Ovary (tissue), 9 donors: ENCODE data around the gene KBTBD12. TPM values are rescaled to one million over a fixed set of nuclear protein-coding genes. Genes with fewer than 3 reads are reported as not detected.

Source experiments
- DNase-seq, 5 donors: peaks; one replicate each; pipeline ENCODE4 v3.0.0-alpha.2; 2019 to 2020
- H3K27ac ChIP-seq, 2 donors: fragments of 200-600 bp; one replicate each; pipeline versions ENCODE4 v1.5.1 to v1.8.0; 2019 to 2022
- H3K27me3 ChIP-seq: fragments of 200-600 bp; one replicate; pipeline ENCODE4 v1.8.0; 2022
- H3K36me3 ChIP-seq: fragments of 200-600 bp; sonication (generic); one replicate; pipeline ENCODE4 v1.5.1; 2019
- H3K4me1 ChIP-seq: one replicate; pipeline ENCODE4 v1.8.1; 2013; ENCODE audit warnings: mild to moderate bottlenecking, moderate library complexity; ENCODE audit not compliant: insufficient read depth
- H3K4me3 ChIP-seq: fragments of 200-600 bp; sonication (generic); one replicate; pipeline ENCODE4 v1.5.1; 2017
- H3K9me3 ChIP-seq, 2 donors: fragments of 200-600 bp in 1 of 2; sonication (generic) in 1 of 2; one replicate each; pipeline versions ENCODE4 v1.5.1 to v1.8.1; 2013 to 2019; ENCODE audit warnings: mild to moderate bottlenecking in 1 of 2, moderate library complexity in 1 of 2
- CTCF ChIP-seq, 3 donors: fragments of 450-650 bp in 2 of 3; fragments of 200-600 bp in 1 of 3; IDR thresholded peaks; one replicate each; pipeline versions ENCODE4 v1.5.1 to v1.8.0; 2016 to 2022; ENCODE audit warnings: antibody characterized with exemption in 3 of 3, mild to moderate bottlenecking in 1 of 3
- EP300 ChIP-seq: sonication (generic); formaldehyde crosslinking; IDR thresholded peaks from one replicate; pipeline ENCODE4 v1.6.1; 2017; ENCODE audit warnings: antibody characterized with exemption
- POLR2A ChIP-seq: fragments of 450-650 bp; IDR thresholded peaks from one replicate; pipeline ENCODE4 v1.6.1; 2017; ENCODE audit warnings: antibody characterized with exemption, mild to moderate bottlenecking, moderate library complexity
- WGBS, 3 donors: extraction: QIAGEN DNeasy Blood & Tissue Kit in 1 of 3; methylation state at CpG; one replicate each; pipeline versions ENCODE4 v1.1.5 to v1.1.7; 2013 to 2017; 5-methylcytosine and 5-hydroxymethylcytosine counted together
- intact Hi-C, 4 donors: fragments of 100-400 bp; cut with DNase I; formaldehyde crosslinking; loops; one replicate each; pipeline versions ENCODE4 v1.11.0 to v1.15.1; 2022 to 2023
- polyA plus RNA-seq, 2 donors: library from polyadenylated mRNA; stranded (reverse); fragments of 200-250 nt in 1 of 2; fragments of 350-450 nt in 1 of 2; fragmentation: Illumina TruSeq in 1 of 2; extraction: RNeasy Lipid Tissue Mini Kit (QIAGEN cat#74804) in 1 of 2; gene quantifications; one replicate each; pipeline ENCODE4 v1.2.3, GENCODE V29; 2013 to 2014
- total RNA-seq, 7 donors: library from RNA; depleted of rRNA in 2 of 7; stranded (reverse); fragments of >200 nt in 2 of 7; fragmentation: NEBNext Ultra II Directional in 3 of 7; extraction: Animal tissue kit (Norgen Biotek cat#: 25700) in 3 of 7; gene quantifications; one replicate each; pipeline versions ENCODE4 v1.1.0 to v1.2.4, GENCODE V29; 2016 to 2023
- donor health status: DM: no; HTN: no; CAD: no; lungs with moderate emphysema.
- donor health status: DM: no; HTN: no; CAD: no.
- donor health status: Bipolar disorder and iron deficiency.
- donor health status: DM: yes; HTN: yes; CAD: no.
- donor health status: DM: no; HTN: no; CAD: no.
- donor health status: DM: yes; HTN: yes; CAD: no.

Gene KBTBD12
- total and polyA plus RNA-seq, 9 donors, result 0.12 to 1.1 (median 0.42) TPM; not detected in 2

- 69 to 77% (median 76%) methylated on average over 6 of the region's 6 CpGs for WGBS, 3 donors
- Histone ChIP-seq H3K4me3 (no peak overlapping the region), H3K27ac (no peak overlapping the region), H3K27me3 (no peaks in the 10 kb centered on the region), H3K4me1 (no peaks in the 10 kb centered on the region), H3K36me3 (no peaks in the 10 kb centered on the region), H3K9me3 (no peaks in the 10 kb centered on the region)
- no peak for DNase-seq
- intact Hi-C loops, result no loop called here
- TF ChIP-seq CTCF (IDR thresholded peaks at IDR 0.05), result no peak
- no peak for TF ChIP-seq POLR2A
- TF ChIP-seq EP300, result no peak
Observed at GRCh38 chr3:127991681-127992080, 76.6 kb downstream of the KBTBD12 start.

- TF ChIP-seq EP300 (no peak), CTCF (IDR thresholded peaks at IDR 0.05) (no peak), POLR2A (no peak)
- Histone ChIP-seq H3K27me3 (no peaks in the 10 kb centered on the region), H3K4me1 (no peaks in the 10 kb centered on the region), H3K36me3 (no peaks in the 10 kb centered on the region), H3K9me3 (no peaks in the 10 kb centered on the region), H3K4me3 (no peak overlapping the region), H3K27ac (no peak overlapping the region)
- 74 to 81% (median 76%) methylated on average over 5 of the region's 5 CpGs for WGBS, 3 donors
- intact Hi-C loops, result no loop called here
- no peak for DNase-seq
Observed at GRCh38 chr3:127992127-127992526, 77.1 kb downstream of the KBTBD12 start.

- intact Hi-C loops, result no loop called here
- Histone ChIP-seq H3K36me3 (no peaks in the 10 kb centered on the region), H3K4me3 (no peak overlapping the region), H3K9me3 (no peaks in the 10 kb centered on the region), H3K27ac (no peak overlapping the region), H3K4me1 (no peaks in the 10 kb centered on the region), H3K27me3 (no peaks in the 10 kb centered on the region)
- DNase-seq, result no peak
- TF ChIP-seq CTCF (IDR thresholded peaks at IDR 0.05), result no peak
- TF ChIP-seq POLR2A, result no peak
- TF ChIP-seq EP300, result no peak
Observed at GRCh38 chr3:127994011-127994410, 79.0 kb downstream of the KBTBD12 start.

GRCh38 chr3:127997016-127997415 is 82.0 kb downstream of the KBTBD12 start:
- no peaks in the 10 kb centered on the region for H3K9me3 ChIP-seq
- H3K27me3 ChIP-seq, result no peaks in the 10 kb centered on the region
- no peaks in the 10 kb centered on the region for H3K36me3 ChIP-seq
- no peak overlapping the region for H3K4me3 ChIP-seq
- no peak for DNase-seq
- H3K4me1 ChIP-seq, result no peaks in the 10 kb centered on the region
- 91 to 93% (median 92%) methylated on average over 7 of the region's 7 CpGs for WGBS, 3 donors
- TF ChIP-seq POLR2A (no peak), EP300 (no peak), CTCF (IDR thresholded peaks at IDR 0.05) (no peak)
- intact Hi-C loops, result no loop called here
- H3K27ac ChIP-seq, result no peak overlapping the region

GRCh38 chr3:127997961-127998360 is 82.9 kb downstream of the KBTBD12 start:
- 85 to 96% (median 86%) methylated on average over 5 of the region's 5 CpGs for WGBS, 3 donors
- Histone ChIP-seq H3K4me3 (no peak overlapping the region), H3K27me3 (no peaks in the 10 kb centered on the region), H3K4me1 (no peaks in the 10 kb centered on the region), H3K9me3 (no peaks in the 10 kb centered on the region), H3K36me3 (no peaks in the 10 kb centered on the region), H3K27ac (no peak overlapping the region)
- intact Hi-C loops, result no loop called here
- TF ChIP-seq POLR2A, result no peak
- no peak for TF ChIP-seq EP300
- TF ChIP-seq CTCF (IDR thresholded peaks at IDR 0.05), result no peak
- DNase-seq, result no peak
